ENCODE results near the gene SIRPG. TPM values are rescaled to one million over a fixed set of nuclear protein-coding genes. Genes with fewer than 3 reads are reported as not detected.

The SIRPG gene
- polyA plus RNA-seq, 3 donors: 0.15 to 0.52 (median 0.51) TPM

DNA sequence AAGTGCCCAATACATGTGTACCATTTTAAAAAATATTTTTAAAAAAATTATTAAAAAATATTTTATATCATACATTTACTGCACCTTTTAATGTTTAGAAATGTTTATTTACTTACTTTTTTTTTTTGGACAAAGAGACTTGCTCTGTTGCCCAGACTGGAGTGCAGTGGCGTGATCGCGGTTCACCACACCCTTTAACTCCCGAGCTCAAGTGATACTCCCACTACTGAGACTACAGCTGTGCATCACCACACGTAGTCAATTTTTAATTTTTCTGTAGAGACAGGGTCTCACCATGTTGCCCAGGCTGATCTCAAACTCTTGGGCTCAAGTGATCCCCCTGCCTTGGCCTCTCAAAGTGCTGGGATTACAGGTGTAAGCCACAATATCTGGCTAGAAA is 9.2 kb upstream of the SIRPG start:
- Histone ChIP-seq H3K9me3 (replicated peaks in 1 of 2; ENCODE audit: control insufficient read depth in 1 of 2, insufficient read depth in 1 of 2, low read length in 2 of 2) (no peaks in the 10 kb centered on the region), H2AFZ (ENCODE audit: insufficient read depth, low read depth, low read length, poor library complexity, severe bottlenecking) (no peak overlapping the region), H3K4me3 (replicated peaks in 1 of 3; ENCODE audit: low read depth in 2 of 3, low read length in 3 of 3) (no peak overlapping the region), H3K27me3 (ENCODE audit: control insufficient read depth in 2 of 2, insufficient read depth in 2 of 2, low read length in 2 of 2) (no peaks in the 10 kb centered on the region), H3K79me2 (ENCODE audit: insufficient read depth, low read length) (no peaks in the 10 kb centered on the region), H3K4me1 (ENCODE audit: control insufficient read depth in 1 of 2, insufficient read depth in 2 of 2, low read length in 2 of 2) (peaks cover 9 to 16% of the 10 kb centered on the region in 2 donors), H3K36me3 (replicated peaks in 1 of 2; ENCODE audit: control insufficient read depth in 1 of 2, insufficient read depth in 2 of 2, low read length in 2 of 2) (no peaks in the 10 kb centered on the region), H3K27ac (ENCODE audit: low read depth in 1 of 2, low read length in 2 of 2) (no peak overlapping the region), H4K20me1 (ENCODE audit: insufficient read depth, low read length) (no peaks in the 10 kb centered on the region), H3K4me2 (replicated peaks; ENCODE audit: extremely low read depth, low read length, poor library complexity, severe bottlenecking) (no peak overlapping the region), H3K9ac (ENCODE audit: insufficient read depth, low read length, poor library complexity, severe bottlenecking) (no peak overlapping the region)
- intact Hi-C loops (cut with micrococcal nuclease): no loop called here
- no peak for DNase-seq
- Mint-ChIP-seq H3K27me3 (ENCODE audit: low read depth in 3 of 3) (peaks cover 4 to 8% (median 4%) of the 10 kb centered on the region in 3 donors), H3K4me3 (no peak overlapping the region), H3K36me3 (no peaks in the 10 kb centered on the region), H3K4me1 (peaks cover 20% of the 10 kb centered on the region), H3K9me3 (no peaks in the 10 kb centered on the region), H3K27ac (no peak overlapping the region)
- TF ChIP-seq, protein P1, sequence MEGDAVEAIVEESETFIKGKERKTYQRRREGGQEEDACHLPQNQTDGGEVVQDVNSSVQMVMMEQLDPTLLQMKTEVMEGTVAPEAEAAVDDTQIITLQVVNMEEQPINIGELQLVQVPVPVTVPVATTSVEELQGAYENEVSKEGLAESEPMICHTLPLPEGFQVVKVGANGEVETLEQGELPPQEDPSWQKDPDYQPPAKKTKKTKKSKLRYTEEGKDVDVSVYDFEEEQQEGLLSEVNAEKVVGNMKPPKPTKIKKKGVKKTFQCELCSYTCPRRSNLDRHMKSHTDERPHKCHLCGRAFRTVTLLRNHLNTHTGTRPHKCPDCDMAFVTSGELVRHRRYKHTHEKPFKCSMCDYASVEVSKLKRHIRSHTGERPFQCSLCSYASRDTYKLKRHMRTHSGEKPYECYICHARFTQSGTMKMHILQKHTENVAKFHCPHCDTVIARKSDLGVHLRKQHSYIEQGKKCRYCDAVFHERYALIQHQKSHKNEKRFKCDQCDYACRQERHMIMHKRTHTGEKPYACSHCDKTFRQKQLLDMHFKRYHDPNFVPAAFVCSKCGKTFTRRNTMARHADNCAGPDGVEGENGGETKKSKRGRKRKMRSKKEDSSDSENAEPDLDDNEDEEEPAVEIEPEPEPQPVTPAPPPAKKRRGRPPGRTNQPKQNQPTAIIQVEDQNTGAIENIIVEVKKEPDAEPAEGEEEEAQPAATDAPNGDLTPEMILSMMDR (IDR thresholded peaks at IDR 0.05): no peak
- WGBS (ENCODE audit: insufficient coverage): no CpG with 5 or more reads among the region's 5 CpGs

DNA sequence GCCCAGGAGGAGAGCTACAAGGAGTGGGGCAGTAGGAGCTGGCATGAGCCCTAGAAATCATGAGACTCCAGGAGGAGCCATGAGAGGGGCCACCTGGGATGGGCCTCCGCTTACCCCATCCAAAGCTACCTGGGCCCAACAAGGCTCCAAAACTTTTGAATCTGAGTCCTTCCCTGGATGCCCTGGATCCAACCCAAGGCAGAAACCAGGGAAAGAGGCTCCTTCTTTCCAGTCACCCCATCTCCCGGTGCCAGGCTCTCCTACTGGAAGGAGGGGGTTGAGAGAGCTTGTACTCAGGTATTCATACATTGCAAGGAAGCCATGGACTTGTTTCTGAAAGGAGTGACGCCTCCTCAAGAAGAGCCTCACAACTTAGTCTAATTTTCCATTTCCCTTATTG is 7.8 kb upstream of the SIRPG start:
- no peak overlapping the region for H3K9ac ChIP-seq (ENCODE audit: insufficient read depth, low read length, poor library complexity, severe bottlenecking)
- TF ChIP-seq, protein P1 (IDR thresholded peaks at IDR 0.05): no peak
- Mint-ChIP-seq H3K4me1 (peaks cover 27% of the 10 kb centered on the region), H3K4me3 (no peak overlapping the region), H3K27me3 (ENCODE audit: low read depth in 3 of 3) (peaks cover 4% of the 10 kb centered on the region in 3 donors), H3K27ac (no peak overlapping the region), H3K36me3 (no peaks in the 10 kb centered on the region), H3K9me3 (no peaks in the 10 kb centered on the region)
- no peak overlapping the region for H3K4me2 ChIP-seq (replicated peaks; ENCODE audit: extremely low read depth, low read length, poor library complexity, severe bottlenecking)
- WGBS (ENCODE audit: insufficient coverage): 100% methylated on average over 1 of the region's 3 CpGs
- H2AFZ ChIP-seq (ENCODE audit: insufficient read depth, low read depth, low read length, poor library complexity, severe bottlenecking): no peak overlapping the region
- H3K9me3 ChIP-seq (replicated peaks in 1 of 2; ENCODE audit: control insufficient read depth in 1 of 2, insufficient read depth in 1 of 2, low read length in 2 of 2): no peaks in the 10 kb centered on the region
- no peaks in the 10 kb centered on the region for H4K20me1 ChIP-seq (ENCODE audit: insufficient read depth, low read length)
- H3K27ac ChIP-seq (ENCODE audit: low read depth in 1 of 2, low read length in 2 of 2): no peak overlapping the region
- H3K27me3 ChIP-seq (ENCODE audit: control insufficient read depth in 2 of 2, insufficient read depth in 2 of 2, low read length in 2 of 2): no peaks in the 10 kb centered on the region
- no peak overlapping the region for H3K4me3 ChIP-seq (replicated peaks in 1 of 3; ENCODE audit: low read depth in 2 of 3, low read length in 3 of 3)
- no peak for DNase-seq
- H3K79me2 ChIP-seq (ENCODE audit: insufficient read depth, low read length): no peaks in the 10 kb centered on the region
- intact Hi-C loops (cut with micrococcal nuclease): no loop called here
- H3K36me3 ChIP-seq (replicated peaks in 1 of 2; ENCODE audit: control insufficient read depth in 1 of 2, insufficient read depth in 2 of 2, low read length in 2 of 2): no peaks in the 10 kb centered on the region
- peaks cover 14 to 21% of the 10 kb centered on the region in 2 donors for H3K4me1 ChIP-seq (ENCODE audit: control insufficient read depth in 1 of 2, insufficient read depth in 2 of 2, low read length in 2 of 2)
